ENCODE data around the gene TMEM221.
"Not testable (repeated sequence)": the region's sequence is repeated elsewhere in the genome, so short reads cannot be mapped to it uniquely, and the experiment has no call there.

Gene TMEM221

GRCh38 chr19:17482877-17483604 lies 34.6 kb upstream of the TMEM221 start:
- no peaks in the 10 kb centered on the region for H3K9me3 Mint-ChIP-seq
- ATAC-seq: no peak
- H3K4me3 Mint-ChIP-seq: no peak overlapping the region
- H3K27ac Mint-ChIP-seq: no peak overlapping the region
- H3K36me3 Mint-ChIP-seq: no peaks in the 10 kb centered on the region
- H3K4me1 Mint-ChIP-seq: peaks cover 11% of the 10 kb centered on the region
- H3K27me3 Mint-ChIP-seq: no peaks in the 10 kb centered on the region

GRCh38 chr19:17481986-17482385 lies 33.5 kb upstream of the TMEM221 start:
- ATAC-seq: no peak
- no peak overlapping the region for H3K27ac Mint-ChIP-seq
- H3K36me3 Mint-ChIP-seq: no peaks in the 10 kb centered on the region
- H3K4me1 Mint-ChIP-seq: peaks cover 4% of the 10 kb centered on the region
- no peaks in the 10 kb centered on the region for H3K27me3 Mint-ChIP-seq
- H3K9me3 Mint-ChIP-seq: no peaks in the 10 kb centered on the region
- no peak overlapping the region for H3K4me3 Mint-ChIP-seq

GRCh38 chr19:17479325-17479791 lies 30.9 kb upstream of the TMEM221 start:
- H3K4me1 Mint-ChIP-seq: peaks cover 4% of the 10 kb centered on the region
- H3K27me3 Mint-ChIP-seq: no peaks in the 10 kb centered on the region
- no peak for ATAC-seq
- H3K27ac Mint-ChIP-seq: no peak overlapping the region
- H3K36me3 Mint-ChIP-seq: no peaks in the 10 kb centered on the region
- H3K9me3 Mint-ChIP-seq: no peaks in the 10 kb centered on the region
- H3K4me3 Mint-ChIP-seq: no peak overlapping the region

GRCh38 chr19:17475541-17476115 lies 27.2 kb upstream of the TMEM221 start:
- Mint-ChIP-seq H3K4me1 (peaks cover 7% of the 10 kb centered on the region), H3K9me3 (no peaks in the 10 kb centered on the region), H3K27ac (no peak overlapping the region), H3K27me3 (no peaks in the 10 kb centered on the region), H3K4me3 (no peak overlapping the region), H3K36me3 (no peaks in the 10 kb centered on the region)
- ATAC-seq: no peak

- H3K4me1 Mint-ChIP-seq, ATAC-seq: not testable (repeated sequence)
Observed at GRCh38 chr19:17475011-17475540, 26.6 kb upstream of the TMEM221 start.

GRCh38 chr19:17473041-17473440 lies 24.6 kb upstream of the TMEM221 start:
- Mint-ChIP-seq H3K4me3 (no peak overlapping the region), H3K36me3 (no peaks in the 10 kb centered on the region), H3K9me3 (no peaks in the 10 kb centered on the region), H3K27me3 (no peaks in the 10 kb centered on the region), H3K4me1 (peaks cover 29% of the 10 kb centered on the region), H3K27ac (no peak overlapping the region)
- ATAC-seq: no peak

More at GRCh38 chr19:17475011-17475540, 26.6 kb upstream of the TMEM221 start:
- not testable (repeated sequence) for H3K27ac Mint-ChIP-seq, H3K9me3 Mint-ChIP-seq, H3K36me3 Mint-ChIP-seq, H3K27me3 Mint-ChIP-seq, H3K4me3 Mint-ChIP-seq

- Mint-ChIP-seq H3K9me3 (no peaks in the 10 kb centered on the region), H3K4me1 (peaks cover 39% of the 10 kb centered on the region), H3K27me3 (no peaks in the 10 kb centered on the region), H3K27ac (no peak overlapping the region), H3K4me3 (peak overlapping the region; percentile 88), H3K36me3 (no peaks in the 10 kb centered on the region)
- ATAC-seq: no peak
Observed at GRCh38 chr19:17471410-17472125, 23.1 kb upstream of the TMEM221 start.

GRCh38 chr19:17470068-17470841 lies 21.8 kb upstream of the TMEM221 start, which contains the start of gene SLC27A1:
TSS of gene SLC27A1 (plus strand) at chr19:17470524. CDS start at chr19:17470541, 17 bp downstream.
- H3K27me3 Mint-ChIP-seq: peaks cover 7% of the 10 kb centered on the region
- H3K4me1 Mint-ChIP-seq: peaks cover 45% of the 10 kb centered on the region
- H3K4me3 Mint-ChIP-seq: peak within 1 kb of the TSS; percentile 88
- ATAC-seq: peak; percentile 92
- H3K27ac Mint-ChIP-seq: peak within 1 kb of the TSS; percentile 53
- H3K36me3 Mint-ChIP-seq: no peaks in the 10 kb centered on the region
- no peaks in the 10 kb centered on the region for H3K9me3 Mint-ChIP-seq

- ATAC-seq: peak; percentile 90
- no peaks in the 10 kb centered on the region for H3K9me3 Mint-ChIP-seq
- peak overlapping the region; percentile 53 for H3K27ac Mint-ChIP-seq
- no peaks in the 10 kb centered on the region for H3K36me3 Mint-ChIP-seq
- H3K27me3 Mint-ChIP-seq: peaks cover 8% of the 10 kb centered on the region
- H3K4me3 Mint-ChIP-seq: peak overlapping the region; percentile 88
- H3K4me1 Mint-ChIP-seq: peaks cover 45% of the 10 kb centered on the region
Observed at GRCh38 chr19:17469481-17470067, 21.1 kb upstream of the TMEM221 start.

GRCh38 chr19:17469092-17469480 lies 20.6 kb upstream of the TMEM221 start:
- no peaks in the 10 kb centered on the region for H3K36me3 Mint-ChIP-seq
- no peak for ATAC-seq
- peaks cover 45% of the 10 kb centered on the region for H3K4me1 Mint-ChIP-seq
- H3K4me3 Mint-ChIP-seq: peak overlapping the region; percentile 88
- peaks cover 8% of the 10 kb centered on the region for H3K27me3 Mint-ChIP-seq
- no peaks in the 10 kb centered on the region for H3K9me3 Mint-ChIP-seq
- peak overlapping the region; percentile 53 for H3K27ac Mint-ChIP-seq

- ATAC-seq: no peak
- H3K4me1 Mint-ChIP-seq: peaks cover 45% of the 10 kb centered on the region
- peaks cover 14% of the 10 kb centered on the region for H3K27me3 Mint-ChIP-seq
- no peaks in the 10 kb centered on the region for H3K36me3 Mint-ChIP-seq
- H3K4me3 Mint-ChIP-seq: peak overlapping the region; percentile 88
- H3K27ac Mint-ChIP-seq: peak overlapping the region; percentile 53
- no peaks in the 10 kb centered on the region for H3K9me3 Mint-ChIP-seq
Observed at GRCh38 chr19:17468302-17469091, 20.0 kb upstream of the TMEM221 start.

GRCh38 chr19:17467471-17468301 lies 19.2 kb upstream of the TMEM221 start:
- no peaks in the 10 kb centered on the region for H3K9me3 Mint-ChIP-seq
- peak overlapping the region; percentile 10 for H3K4me3 Mint-ChIP-seq
- H3K36me3 Mint-ChIP-seq: no peaks in the 10 kb centered on the region
- peak overlapping the region; percentile 53 for H3K27ac Mint-ChIP-seq
- H3K27me3 Mint-ChIP-seq: peaks cover 18% of the 10 kb centered on the region
- no peak for ATAC-seq
- H3K4me1 Mint-ChIP-seq: peaks cover 45% of the 10 kb centered on the region

GRCh38 chr19:17466487-17466850 lies 18.0 kb upstream of the TMEM221 start:
- H3K4me3 Mint-ChIP-seq: no peak overlapping the region
- peaks cover 28% of the 10 kb centered on the region for H3K27me3 Mint-ChIP-seq
- no peaks in the 10 kb centered on the region for H3K9me3 Mint-ChIP-seq
- H3K36me3 Mint-ChIP-seq: no peaks in the 10 kb centered on the region
- peaks cover 45% of the 10 kb centered on the region for H3K4me1 Mint-ChIP-seq
- H3K27ac Mint-ChIP-seq: no peak overlapping the region
- no peak for ATAC-seq

Data from stimulated activated memory B cell treated with anti-CD40 and anti-IgM and Interleukin-4, amounts not matched to agents 10 μg/mL and 1 μg/mL and 100 μg/mL, for 72 hours (primary cell).